Stimulated activated memory B cell treated with anti-CD40 and anti-IgM and Interleukin-4, amounts not matched to agents 10 μg/mL and 1 μg/mL and 100 μg/mL, for 72 hours (primary cell): ENCODE measurements around the gene ZNF804B.

ENCODE experiments used
- ATAC-seq: fragments of 150-1000 bp; cut with Tn5 transposase; 2 replicates; pipeline ENCODE4 v1.10.0; 2021
- H3K27ac Mint-ChIP-seq: one replicate; pipeline ENCODE4 v1.8.0; 2022; ENCODE audit warnings: mild to moderate bottlenecking, mixed read lengths
- H3K27me3 Mint-ChIP-seq: one replicate; pipeline ENCODE4 v1.8.0; 2022; ENCODE audit warnings: mixed read lengths
- H3K36me3 Mint-ChIP-seq: one replicate; pipeline ENCODE4 v1.8.0; 2022; ENCODE audit warnings: mixed read lengths
- H3K4me1 Mint-ChIP-seq: one replicate; pipeline ENCODE4 v1.8.0; 2022; ENCODE audit warnings: mixed read lengths
- H3K4me3 Mint-ChIP-seq: one replicate; pipeline ENCODE4 v1.8.0; 2022; ENCODE audit warnings: mild to moderate bottlenecking, moderate library complexity, mixed read lengths
- H3K9me3 Mint-ChIP-seq: one replicate; pipeline ENCODE4 v1.8.0; 2022; ENCODE audit warnings: mixed read lengths

ZNF804B gene

DNA sequence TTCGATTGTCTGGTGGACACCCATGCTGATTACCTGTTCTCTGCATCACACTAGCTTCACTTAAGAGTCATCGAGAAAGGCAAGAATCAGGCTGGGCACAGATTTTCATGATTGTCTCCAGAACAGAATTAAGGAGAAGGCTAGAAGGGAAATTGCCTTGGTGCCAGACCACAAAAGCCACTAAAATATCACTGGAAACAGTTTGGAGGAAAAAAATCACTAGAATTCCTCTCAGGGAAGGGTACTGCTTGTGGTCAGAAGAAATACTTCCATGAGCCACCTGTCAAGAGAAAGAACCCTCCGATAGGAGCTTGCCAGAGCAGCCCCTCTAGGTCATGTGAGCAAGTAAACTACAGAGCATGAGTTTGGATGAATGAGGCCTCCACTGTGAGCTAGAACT is 305.3 kb downstream of the ZNF804B start:
- Mint-ChIP-seq H3K9me3 (no peaks in the 10 kb centered on the region), H3K4me1 (no peaks in the 10 kb centered on the region), H3K27me3 (no peaks in the 10 kb centered on the region), H3K4me3 (no peak overlapping the region), H3K36me3 (no peaks in the 10 kb centered on the region), H3K27ac (no peak overlapping the region)
- ATAC-seq, result no peak

DNA sequence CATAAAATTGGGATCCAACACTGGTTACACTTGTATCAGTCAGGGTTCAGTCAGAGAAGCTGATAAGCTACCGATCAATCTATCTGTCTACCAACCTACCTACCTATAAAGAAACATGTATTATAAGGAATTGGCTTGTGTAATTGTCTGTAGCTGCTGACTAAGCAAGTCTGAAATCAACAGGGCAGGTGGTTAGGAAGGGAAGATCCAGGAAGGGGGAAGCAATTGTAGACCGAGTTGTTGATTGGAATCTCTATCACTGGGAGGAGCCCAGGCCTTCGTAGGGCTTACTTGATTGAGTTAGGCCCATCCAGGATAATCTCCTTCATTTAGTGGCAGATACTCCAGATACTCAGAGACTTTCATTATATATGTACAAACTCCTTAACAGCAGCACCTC is 307.5 kb downstream of the ZNF804B start:
- Mint-ChIP-seq H3K4me3 (no peak overlapping the region), H3K9me3 (no peaks in the 10 kb centered on the region), H3K4me1 (no peaks in the 10 kb centered on the region), H3K36me3 (no peaks in the 10 kb centered on the region), H3K27me3 (no peaks in the 10 kb centered on the region), H3K27ac (no peak overlapping the region)
- no peak for ATAC-seq

DNA sequence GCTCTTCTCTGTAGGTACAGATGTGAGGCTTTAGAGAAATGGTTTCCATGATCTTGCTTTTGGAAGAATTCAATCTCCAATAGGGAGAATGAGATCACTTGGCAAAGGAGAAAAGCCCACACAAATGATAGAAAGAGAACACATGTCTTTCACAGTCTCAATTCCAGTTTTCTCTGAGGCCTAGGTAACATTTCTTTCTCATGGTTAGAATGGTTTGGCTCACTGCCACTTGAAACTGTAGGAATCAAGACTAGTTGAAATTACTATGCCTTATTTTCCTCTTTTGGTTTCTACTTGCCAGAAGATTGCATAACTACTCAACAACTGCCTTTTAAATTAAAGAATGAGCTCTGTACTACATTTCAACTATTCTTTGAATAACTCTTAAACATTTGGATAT is 312.6 kb downstream of the ZNF804B start:
- H3K4me3 Mint-ChIP-seq, result no peak overlapping the region
- ATAC-seq, result no peak
- H3K27ac Mint-ChIP-seq, result no peak overlapping the region
- no peaks in the 10 kb centered on the region for H3K27me3 Mint-ChIP-seq
- H3K9me3 Mint-ChIP-seq, result peaks cover 9% of the 10 kb centered on the region
- H3K36me3 Mint-ChIP-seq, result no peaks in the 10 kb centered on the region
- no peaks in the 10 kb centered on the region for H3K4me1 Mint-ChIP-seq

DNA sequence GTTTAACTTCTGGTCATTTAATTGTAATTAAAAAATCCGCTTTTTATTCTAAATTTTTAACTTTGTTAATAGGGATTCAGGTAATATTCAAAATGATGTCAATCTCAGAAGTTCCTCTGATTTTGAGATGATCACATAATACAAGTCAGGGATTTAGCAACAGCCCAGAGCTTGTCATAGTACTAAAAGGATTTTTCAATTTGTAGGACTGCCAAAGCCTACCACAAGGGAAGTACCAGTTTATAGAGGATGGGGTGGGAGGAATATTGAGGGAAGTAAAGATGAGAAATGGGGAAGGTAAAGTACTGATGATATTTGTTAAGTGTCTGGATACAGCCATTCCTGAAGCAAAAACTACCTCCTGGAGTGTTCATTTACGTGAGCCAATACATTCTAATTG is 314.3 kb downstream of the ZNF804B start:
- H3K9me3 Mint-ChIP-seq, result peaks cover 9% of the 10 kb centered on the region
- no peaks in the 10 kb centered on the region for H3K36me3 Mint-ChIP-seq
- H3K4me1 Mint-ChIP-seq, result no peaks in the 10 kb centered on the region
- no peak overlapping the region for H3K27ac Mint-ChIP-seq
- H3K4me3 Mint-ChIP-seq, result no peak overlapping the region
- no peaks in the 10 kb centered on the region for H3K27me3 Mint-ChIP-seq
- ATAC-seq, result no peak

DNA sequence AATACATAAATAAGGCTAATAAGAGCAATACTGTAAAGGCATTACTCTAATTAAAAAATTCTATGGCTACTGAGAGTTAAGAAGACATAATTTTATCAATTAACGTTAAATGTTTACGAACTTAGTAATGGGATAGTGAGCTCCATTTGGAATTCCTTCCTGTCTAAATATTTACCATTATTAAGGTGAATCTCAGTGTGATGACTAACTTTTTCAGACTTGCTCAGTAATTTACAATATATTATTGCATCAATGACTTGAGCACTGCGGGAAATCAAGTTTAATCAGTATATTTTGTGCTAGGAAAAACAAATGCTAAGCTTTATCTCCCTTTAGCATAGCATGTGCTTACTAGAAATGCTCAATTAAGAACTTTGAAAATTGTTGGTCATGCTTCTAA is 318.5 kb downstream of the ZNF804B start:
- Mint-ChIP-seq H3K4me3 (no peak overlapping the region), H3K9me3 (peaks cover 14% of the 10 kb centered on the region), H3K4me1 (no peaks in the 10 kb centered on the region), H3K27me3 (no peaks in the 10 kb centered on the region), H3K27ac (no peak overlapping the region), H3K36me3 (no peaks in the 10 kb centered on the region)
- no peak for ATAC-seq

DNA sequence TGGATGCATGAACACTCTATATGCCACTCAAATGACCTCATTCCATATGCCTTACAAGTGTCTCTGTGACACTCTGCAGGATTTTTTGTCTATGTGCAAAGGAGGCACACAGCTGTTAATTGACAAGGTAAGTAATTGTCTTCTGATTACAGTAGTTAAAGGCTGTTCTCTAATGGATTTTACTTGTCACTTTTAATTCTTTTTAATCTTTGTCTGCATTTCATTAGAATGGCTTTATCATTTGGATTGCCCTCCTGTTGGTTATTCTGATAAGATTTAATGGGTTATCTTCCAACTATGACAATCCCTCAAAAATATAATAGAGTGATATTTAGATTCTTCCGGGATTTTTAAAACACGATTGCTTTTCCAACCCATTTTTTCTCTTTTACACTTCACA is 326.1 kb downstream of the ZNF804B start:
- H3K36me3 Mint-ChIP-seq, result no peaks in the 10 kb centered on the region
- H3K27me3 Mint-ChIP-seq, result no peaks in the 10 kb centered on the region
- H3K4me3 Mint-ChIP-seq, result no peak overlapping the region
- H3K27ac Mint-ChIP-seq, result no peak overlapping the region
- no peak for ATAC-seq
- H3K4me1 Mint-ChIP-seq, result no peaks in the 10 kb centered on the region
- no peaks in the 10 kb centered on the region for H3K9me3 Mint-ChIP-seq

DNA sequence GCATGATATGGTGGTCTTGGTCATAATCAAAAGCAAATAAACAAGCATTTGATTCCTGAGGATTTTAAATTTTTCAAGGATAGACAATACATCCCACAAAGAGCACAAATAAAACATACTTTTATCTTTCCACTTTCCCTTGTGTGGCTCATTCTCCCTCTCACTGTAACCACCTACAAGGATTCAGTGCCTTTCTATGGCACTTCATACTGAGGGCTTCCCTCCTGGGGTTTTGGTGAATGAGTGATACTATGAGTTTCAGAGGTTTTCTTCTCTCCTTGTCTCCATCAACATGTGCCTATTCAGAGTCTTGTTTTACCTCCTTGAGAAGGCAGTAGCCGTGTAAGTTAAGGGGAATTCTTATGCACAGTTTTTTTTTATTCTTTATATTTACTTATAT is 332.1 kb downstream of the ZNF804B start:
- no peak overlapping the region for H3K4me3 Mint-ChIP-seq
- peaks cover 4% of the 10 kb centered on the region for H3K9me3 Mint-ChIP-seq
- H3K27me3 Mint-ChIP-seq, result no peaks in the 10 kb centered on the region
- ATAC-seq, result no peak
- H3K27ac Mint-ChIP-seq, result no peak overlapping the region
- no peaks in the 10 kb centered on the region for H3K4me1 Mint-ChIP-seq
- no peaks in the 10 kb centered on the region for H3K36me3 Mint-ChIP-seq

DNA sequence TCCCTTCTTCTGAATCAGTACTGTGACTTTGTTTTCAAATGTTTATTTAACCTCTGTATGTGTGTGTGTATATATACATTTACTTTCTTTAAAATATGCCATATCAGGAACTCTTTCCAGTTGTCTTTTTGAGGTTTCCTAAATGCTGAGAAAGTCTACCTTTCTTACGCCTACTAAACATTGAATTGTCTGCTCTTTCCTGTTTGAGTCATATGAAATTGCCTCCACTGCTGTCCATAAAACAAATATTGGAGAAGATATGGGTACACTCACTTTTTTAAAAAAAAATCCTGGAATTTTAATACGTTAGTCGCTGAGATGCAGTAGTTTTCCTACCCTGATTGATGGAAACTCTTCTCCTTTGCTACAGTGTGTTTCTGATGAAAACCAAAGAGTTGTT is 334.8 kb downstream of the ZNF804B start:
- H3K27me3 Mint-ChIP-seq, result no peaks in the 10 kb centered on the region
- no peaks in the 10 kb centered on the region for H3K36me3 Mint-ChIP-seq
- no peak overlapping the region for H3K4me3 Mint-ChIP-seq
- H3K4me1 Mint-ChIP-seq, result no peaks in the 10 kb centered on the region
- no peak overlapping the region for H3K27ac Mint-ChIP-seq
- ATAC-seq, result no peak
- H3K9me3 Mint-ChIP-seq, result peaks cover 4% of the 10 kb centered on the region

DNA sequence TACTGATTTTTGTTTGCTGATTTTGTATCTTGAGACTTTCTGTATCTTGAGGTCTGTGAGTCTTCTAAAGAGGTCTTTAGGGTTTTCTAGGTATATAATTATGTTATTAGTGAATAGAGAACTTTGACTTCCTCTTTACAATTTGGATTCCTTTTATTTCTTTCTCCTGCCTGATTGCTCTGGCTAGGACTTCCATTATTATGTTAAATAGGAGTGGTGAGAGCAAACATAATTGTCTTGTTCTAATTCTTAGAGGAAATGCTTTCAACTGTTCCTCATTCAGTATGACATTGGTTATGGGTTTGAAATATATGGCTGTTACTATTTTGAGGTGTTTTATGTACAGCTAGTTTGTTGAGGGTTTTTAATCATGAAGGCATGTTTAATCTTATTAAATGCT is 344.1 kb downstream of the ZNF804B start:
- no peak for ATAC-seq
- H3K4me1 Mint-ChIP-seq, result no peaks in the 10 kb centered on the region
- H3K4me3 Mint-ChIP-seq, result no peak overlapping the region
- no peak overlapping the region for H3K27ac Mint-ChIP-seq
- H3K27me3 Mint-ChIP-seq, result no peaks in the 10 kb centered on the region
- H3K9me3 Mint-ChIP-seq, result no peaks in the 10 kb centered on the region
- no peaks in the 10 kb centered on the region for H3K36me3 Mint-ChIP-seq

DNA sequence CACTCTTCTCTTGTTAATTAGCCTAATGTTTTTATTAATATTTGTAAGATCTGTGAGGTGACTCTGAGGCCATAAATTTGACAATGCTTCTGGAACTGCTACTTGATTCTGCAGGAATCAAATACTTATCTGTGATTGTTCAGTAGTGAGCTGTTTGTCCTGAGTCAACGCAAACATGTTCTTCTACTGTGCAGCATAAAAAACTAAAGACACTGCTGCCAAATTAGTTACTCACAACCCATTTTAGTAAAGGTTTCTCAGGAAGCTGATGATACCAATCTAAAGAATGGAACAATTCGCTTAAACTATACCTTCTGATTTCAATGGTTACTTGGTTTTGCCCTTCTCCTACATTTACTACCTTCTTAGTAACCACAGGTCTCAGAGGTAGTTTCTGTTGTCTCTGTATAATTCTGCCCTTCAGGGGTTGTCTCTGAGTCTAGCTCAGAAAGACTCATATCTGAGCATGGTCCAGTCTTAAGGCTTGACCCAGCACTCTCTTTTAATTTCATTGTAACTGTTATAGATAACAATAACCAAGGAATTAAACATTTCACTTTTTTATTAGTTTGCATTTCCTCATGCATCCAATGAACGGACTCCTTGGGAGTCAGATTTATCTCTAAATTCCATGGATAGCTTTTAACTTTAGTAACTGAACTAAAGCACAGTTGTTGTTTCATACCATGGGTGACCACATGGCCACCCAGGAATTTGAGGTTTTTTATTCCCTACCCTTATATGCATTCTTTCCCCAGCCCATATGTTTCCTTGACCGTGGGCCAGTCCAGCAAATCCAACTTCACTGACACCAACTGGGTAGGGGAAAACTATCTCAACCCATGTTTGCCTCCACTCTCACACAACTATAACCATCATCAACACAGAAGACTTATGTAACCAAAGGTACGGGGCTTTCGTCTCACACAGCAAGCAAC is 345.5 kb downstream of the ZNF804B start:
- Mint-ChIP-seq H3K9me3 (no peaks in the 10 kb centered on the region), H3K27me3 (no peaks in the 10 kb centered on the region), H3K4me1 (no peaks in the 10 kb centered on the region), H3K27ac (no peak overlapping the region), H3K4me3 (no peak overlapping the region), H3K36me3 (no peaks in the 10 kb centered on the region)
- ATAC-seq, result no peak

DNA sequence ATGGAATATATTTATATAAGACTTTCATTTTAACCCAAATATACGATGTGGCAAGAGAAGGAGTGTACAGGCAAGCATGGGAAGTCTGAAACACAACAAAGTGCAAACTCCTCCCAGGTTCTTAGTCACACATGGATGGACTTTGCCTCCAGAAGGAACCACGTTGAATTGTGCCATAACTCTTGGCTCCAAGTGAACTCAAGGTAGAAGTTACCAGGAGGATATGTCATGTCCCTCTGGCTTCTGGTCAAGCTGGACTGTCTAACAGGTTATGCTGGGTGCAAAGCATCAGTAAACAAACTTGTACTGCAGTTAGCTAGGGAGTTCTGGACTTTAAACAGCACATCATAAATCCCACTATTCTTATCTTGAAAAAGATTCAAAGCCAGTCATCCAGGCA is 364.4 kb downstream of the ZNF804B start:
- H3K4me3 Mint-ChIP-seq, result no peak overlapping the region
- H3K9me3 Mint-ChIP-seq, result peaks cover 5% of the 10 kb centered on the region
- H3K27ac Mint-ChIP-seq, result no peak overlapping the region
- no peak for ATAC-seq
- H3K27me3 Mint-ChIP-seq, result no peaks in the 10 kb centered on the region
- H3K4me1 Mint-ChIP-seq, result no peaks in the 10 kb centered on the region
- H3K36me3 Mint-ChIP-seq, result no peaks in the 10 kb centered on the region

DNA sequence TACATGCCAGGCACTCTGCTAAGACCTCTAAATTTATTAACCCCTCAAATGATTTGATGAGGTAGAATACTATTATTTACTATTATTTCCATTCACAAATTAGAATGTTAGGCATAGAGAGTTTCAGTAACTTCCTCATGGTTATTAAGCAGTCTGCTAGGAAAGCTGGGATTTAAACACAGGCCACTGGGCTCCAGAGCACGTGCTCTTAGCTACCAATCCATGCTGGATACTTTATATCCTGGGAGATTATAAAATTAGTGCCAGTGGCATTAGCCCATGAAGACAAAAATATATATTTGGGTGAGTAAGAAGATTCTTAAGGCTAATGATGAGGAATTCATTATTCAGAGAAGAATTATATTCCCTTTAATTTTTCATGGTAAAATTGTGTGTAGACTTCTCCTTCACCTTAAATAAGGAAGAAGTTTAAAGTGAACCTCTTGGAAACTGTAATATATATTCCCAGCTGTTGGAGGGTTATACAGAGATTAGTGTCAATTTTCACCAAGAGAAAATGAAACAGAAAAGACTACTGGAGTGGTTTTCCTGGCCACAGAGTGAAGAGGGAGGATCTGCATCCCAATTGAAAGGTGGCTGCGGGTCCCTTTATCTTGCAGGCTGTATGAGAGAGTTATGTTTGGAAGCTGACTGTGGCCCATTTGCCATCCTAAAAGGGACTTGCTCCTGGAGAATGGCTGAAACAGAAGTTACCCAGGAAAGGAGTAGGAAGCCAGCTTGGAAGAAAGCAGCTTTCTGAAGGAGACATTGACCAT is 370.3 kb downstream of the ZNF804B start:
- H3K36me3 Mint-ChIP-seq, result no peaks in the 10 kb centered on the region
- no peak overlapping the region for H3K27ac Mint-ChIP-seq
- H3K4me3 Mint-ChIP-seq, result no peak overlapping the region
- no peaks in the 10 kb centered on the region for H3K27me3 Mint-ChIP-seq
- no peaks in the 10 kb centered on the region for H3K4me1 Mint-ChIP-seq
- ATAC-seq, result no peak
- no peaks in the 10 kb centered on the region for H3K9me3 Mint-ChIP-seq

DNA sequence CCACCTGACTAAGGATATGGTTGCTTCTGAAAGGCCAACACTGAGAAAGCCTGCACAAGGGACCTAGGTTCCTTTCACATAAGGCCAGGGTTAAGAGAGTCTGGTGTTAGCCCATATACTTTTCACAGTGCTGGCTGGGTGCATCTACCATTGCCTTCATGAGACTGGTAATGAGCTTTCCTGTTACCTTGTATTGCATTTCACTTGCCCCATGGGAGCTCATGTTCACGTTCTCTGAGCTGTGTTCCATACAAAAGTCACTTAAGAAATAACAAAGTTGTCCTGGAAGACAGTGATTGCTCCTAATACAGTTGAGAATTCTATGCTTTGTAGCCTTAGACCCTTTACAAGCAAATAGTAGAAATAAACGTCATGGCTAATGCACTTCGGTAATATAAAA is 373.9 kb downstream of the ZNF804B start:
- no peaks in the 10 kb centered on the region for H3K36me3 Mint-ChIP-seq
- H3K4me3 Mint-ChIP-seq, result no peak overlapping the region
- peak; percentile 41 for ATAC-seq
- no peak overlapping the region for H3K27ac Mint-ChIP-seq
- H3K27me3 Mint-ChIP-seq, result no peaks in the 10 kb centered on the region
- H3K4me1 Mint-ChIP-seq, result no peaks in the 10 kb centered on the region
- H3K9me3 Mint-ChIP-seq, result no peaks in the 10 kb centered on the region

DNA sequence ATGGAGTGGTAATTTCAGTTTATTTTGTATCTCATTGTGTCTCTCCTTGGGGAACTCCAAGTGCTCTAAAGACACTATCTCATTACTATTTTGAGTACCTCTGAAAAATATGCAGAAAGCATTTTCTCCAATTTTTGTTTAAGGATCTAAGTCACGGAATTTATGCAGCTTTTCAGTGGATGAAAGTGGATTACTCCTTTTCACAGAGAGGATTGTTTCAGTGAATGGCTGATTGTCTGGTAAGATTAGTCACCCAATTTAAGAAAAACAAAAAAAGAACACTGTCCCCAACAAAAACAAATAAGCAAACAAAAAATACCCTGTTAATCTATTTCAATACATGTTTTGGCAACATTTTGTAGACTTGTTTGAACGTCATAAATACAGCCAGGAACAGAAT is 374.3 kb downstream of the ZNF804B start:
- no peaks in the 10 kb centered on the region for H3K9me3 Mint-ChIP-seq
- H3K36me3 Mint-ChIP-seq, result no peaks in the 10 kb centered on the region
- ATAC-seq, result no peak
- H3K27me3 Mint-ChIP-seq, result no peaks in the 10 kb centered on the region
- H3K4me3 Mint-ChIP-seq, result no peak overlapping the region
- no peak overlapping the region for H3K27ac Mint-ChIP-seq
- H3K4me1 Mint-ChIP-seq, result no peaks in the 10 kb centered on the region

DNA sequence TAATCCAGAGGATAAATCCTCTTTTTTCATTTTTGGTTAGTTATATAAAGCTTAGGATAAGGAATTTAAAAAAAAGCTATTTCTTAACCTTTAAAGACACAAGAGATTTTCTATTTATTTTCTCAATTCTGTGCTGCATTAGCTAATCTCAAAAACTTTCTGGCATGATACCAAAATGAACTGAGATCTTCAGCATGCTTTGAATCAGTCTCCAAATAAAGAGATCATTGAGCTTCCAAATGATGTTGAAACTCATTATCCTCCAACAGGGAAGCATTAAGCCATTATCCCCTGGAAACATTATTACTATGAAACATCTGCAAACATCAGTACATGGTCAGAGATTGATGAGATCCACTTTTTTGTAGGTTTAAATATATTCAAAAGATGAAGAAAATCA is 386.3 kb downstream of the ZNF804B start:
- no peak for ATAC-seq

DNA sequence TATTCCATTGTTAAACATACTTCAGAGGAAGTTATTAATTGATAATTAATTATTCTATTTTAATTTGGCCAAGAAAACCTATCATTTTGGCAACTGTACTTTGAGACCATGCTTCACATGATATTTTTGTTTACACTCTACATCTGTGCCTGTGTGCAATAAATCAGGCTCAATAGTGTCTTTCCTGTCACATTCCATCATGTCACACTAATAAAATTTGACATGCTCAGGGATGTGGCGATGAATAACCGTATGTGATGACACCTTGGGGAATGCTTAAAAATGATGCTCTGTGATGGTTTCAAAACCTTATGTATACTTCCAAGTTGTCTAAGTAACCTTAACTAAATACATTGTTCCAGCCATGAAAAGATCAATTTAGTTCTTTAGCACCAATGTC is 400.6 kb downstream of the ZNF804B start:
- H3K36me3 Mint-ChIP-seq, result no peaks in the 10 kb centered on the region
- no peaks in the 10 kb centered on the region for H3K27me3 Mint-ChIP-seq
- H3K9me3 Mint-ChIP-seq, result peaks cover 10% of the 10 kb centered on the region
- no peak overlapping the region for H3K4me3 Mint-ChIP-seq
- ATAC-seq, result no peak
- no peak overlapping the region for H3K27ac Mint-ChIP-seq
- no peaks in the 10 kb centered on the region for H3K4me1 Mint-ChIP-seq

More for the DNA sequence above, 386.3 kb downstream of the ZNF804B start:
- Mint-ChIP-seq H3K4me3 (no peak overlapping the region), H3K4me1 (no peaks in the 10 kb centered on the region), H3K9me3 (no peaks in the 10 kb centered on the region), H3K36me3 (no peaks in the 10 kb centered on the region), H3K27me3 (no peaks in the 10 kb centered on the region), H3K27ac (no peak overlapping the region)
